GM12878 (cell line): ENCODE data around the gene NOTCH4.

Experiments used
- E2F8 ChIP-seq: fragments of 450-650 bp; IDR thresholded peaks from 2 replicates; pipeline ENCODE4 v1.6.1; 2018; ENCODE audit warnings: mild to moderate bottlenecking, low read depth, moderate library complexity; ENCODE audit not compliant: partially characterized antibody
- POLR2A ChIP-seq: IDR thresholded peaks from 2 replicates; pipeline ENCODE4 v1.6.1; 2011; ENCODE audit warnings: low read depth, mild to moderate bottlenecking, low read length

- TF ChIP-seq POLR2A (no peak), E2F8 (no peak)
Measured at GRCh38 chr6:32188381-32189068, 35.3 kb downstream of the NOTCH4 start.
